RKO (cell line): Measurements from ENCODE around the gene TRIM71.
"Not testable (repeated sequence)": the region's sequence is repeated elsewhere in the genome, so short reads cannot be mapped to it uniquely, and the experiment has no call there.

Source experiments
- DNase-seq: peaks from one replicate; pipeline ENCODE4 v3.0.0-alpha.2; 2016; ENCODE audit warnings: low spot score

The TRIM71 gene

GRCh38 chr3:32890420-32891276, 72.9 kb downstream of the TRIM71 start:
- DNase-seq, result no peak

DNA sequence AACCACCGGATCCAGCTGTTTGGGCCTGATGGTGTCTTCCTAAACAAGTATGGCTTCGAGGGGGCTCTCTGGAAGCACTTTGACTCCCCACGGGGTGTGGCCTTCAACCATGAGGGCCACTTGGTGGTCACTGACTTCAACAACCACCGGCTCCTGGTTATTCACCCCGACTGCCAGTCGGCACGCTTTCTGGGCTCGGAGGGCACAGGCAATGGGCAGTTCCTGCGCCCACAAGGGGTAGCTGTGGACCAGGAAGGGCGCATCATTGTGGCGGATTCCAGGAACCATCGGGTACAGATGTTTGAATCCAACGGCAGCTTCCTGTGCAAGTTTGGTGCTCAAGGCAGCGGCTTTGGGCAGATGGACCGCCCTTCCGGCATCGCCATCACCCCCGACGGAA, 73.6 kb downstream of the TRIM71 start:
- DNase-seq, result no peak

DNA sequence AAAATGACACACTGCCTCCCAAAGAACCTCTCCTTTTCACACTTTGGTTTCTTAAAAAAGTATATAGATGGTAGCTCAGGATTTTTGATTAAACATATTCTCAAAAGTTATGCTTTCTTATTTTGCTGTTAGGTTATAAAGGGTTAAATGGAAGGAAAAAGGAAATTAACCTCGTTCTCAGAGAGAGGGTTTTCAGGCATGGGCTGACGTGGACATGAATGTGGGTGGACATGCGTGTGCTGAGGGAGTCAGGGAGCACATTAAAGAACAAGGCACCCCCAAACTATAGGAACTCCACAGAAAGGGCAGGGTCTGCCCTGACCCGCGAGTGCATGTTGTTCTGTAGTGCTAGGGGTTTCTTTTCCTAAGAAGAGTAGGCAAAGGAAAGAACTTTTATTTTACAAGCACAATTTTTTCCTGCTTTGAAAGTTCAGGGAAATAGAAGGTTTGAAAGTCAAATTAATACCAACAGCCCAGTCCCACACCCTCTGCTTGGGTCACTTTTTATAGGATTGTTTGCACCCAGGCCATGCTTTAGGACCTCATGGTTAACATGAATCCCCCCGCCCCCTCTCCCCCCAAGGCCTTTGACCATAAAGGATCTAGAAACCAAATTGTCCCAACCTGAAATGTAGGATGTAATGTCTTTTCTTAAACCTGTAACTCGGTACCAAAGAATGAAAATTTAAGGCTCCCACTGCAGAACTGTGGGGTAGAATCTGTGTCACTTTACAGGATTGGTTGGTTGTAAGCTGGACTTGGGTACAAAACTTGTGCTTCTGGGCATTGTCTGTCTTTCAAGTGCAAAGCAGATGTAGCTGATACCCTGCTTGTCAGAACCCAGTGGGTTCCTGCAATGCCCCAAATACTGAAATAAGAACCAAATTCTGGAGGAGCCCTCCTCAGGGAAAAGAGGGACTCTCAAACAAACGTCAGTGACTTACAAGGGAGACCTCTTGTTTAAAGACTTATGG, 75.1 kb downstream of the TRIM71 start:
- no peak for DNase-seq

- DNase-seq, result no peak
Observed at GRCh38 chr3:32894977-32895376, 77.2 kb downstream of the TRIM71 start.

- DNase-seq, result no peak
Observed at GRCh38 chr3:32895701-32896100, 77.9 kb downstream of the TRIM71 start.

- DNase-seq, result no peak
Observed at GRCh38 chr3:32896143-32896542, 78.3 kb downstream of the TRIM71 start.

DNA sequence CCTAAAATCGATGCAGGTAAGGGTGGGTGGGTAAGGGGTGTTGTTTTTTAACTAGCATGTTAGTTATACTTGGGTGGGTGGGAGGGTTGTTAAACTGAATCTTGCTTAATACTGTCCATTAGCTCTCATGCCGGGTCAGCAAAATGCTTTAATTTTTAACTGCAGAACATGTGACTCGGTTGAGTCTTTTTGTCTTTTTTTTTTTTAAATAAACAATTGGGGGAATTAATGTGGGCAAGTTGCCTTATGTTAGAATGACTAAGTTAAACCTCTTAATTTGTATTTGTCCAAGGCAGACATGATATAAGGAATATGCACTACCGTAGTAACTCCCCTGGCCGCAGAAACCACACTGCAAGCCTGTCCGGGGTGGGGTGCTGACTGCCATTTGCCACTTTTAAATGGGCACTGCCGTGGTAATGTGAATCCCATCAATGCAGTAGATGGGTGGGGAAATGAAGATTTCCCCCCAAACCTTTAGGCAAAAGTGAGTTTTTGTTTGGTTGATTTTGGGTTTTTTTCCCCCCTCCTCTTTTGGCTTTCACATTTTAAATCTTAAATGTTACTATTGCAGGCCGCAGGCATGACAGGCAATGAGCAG, 79.3 kb downstream of the TRIM71 start:
- DNase-seq, result no peak

DNA sequence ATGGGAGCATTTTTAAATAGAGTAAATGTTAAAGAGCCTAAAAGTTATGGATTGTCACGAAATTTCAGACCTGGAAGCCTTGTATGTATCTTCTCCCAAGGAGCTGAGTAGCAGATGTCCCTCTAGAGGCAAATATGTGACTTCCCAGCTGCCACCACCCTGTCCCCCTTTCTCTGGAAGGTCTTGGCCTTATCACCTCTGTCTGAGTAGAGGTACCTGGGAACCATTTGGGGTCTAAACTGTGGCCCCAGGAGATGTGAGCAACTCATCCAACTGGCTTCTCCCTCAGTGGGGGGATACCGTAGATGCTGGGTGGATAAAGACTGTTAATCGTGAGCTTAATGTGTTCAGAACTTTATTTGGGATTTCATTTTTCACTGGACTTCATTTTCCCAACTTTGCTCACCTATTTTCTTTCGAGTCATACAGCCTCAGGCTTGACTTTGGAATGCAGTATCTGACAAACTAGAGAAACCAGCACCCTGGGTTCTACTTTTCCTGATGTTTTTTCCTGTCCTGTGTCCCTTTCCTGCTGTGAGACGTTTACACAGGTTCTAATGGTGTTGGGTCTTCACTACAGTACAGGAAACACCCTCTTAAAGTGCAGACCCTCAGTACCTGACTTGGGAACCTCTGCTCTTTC, 80.3 kb downstream of the TRIM71 start:
- DNase-seq, result no peak

DNA sequence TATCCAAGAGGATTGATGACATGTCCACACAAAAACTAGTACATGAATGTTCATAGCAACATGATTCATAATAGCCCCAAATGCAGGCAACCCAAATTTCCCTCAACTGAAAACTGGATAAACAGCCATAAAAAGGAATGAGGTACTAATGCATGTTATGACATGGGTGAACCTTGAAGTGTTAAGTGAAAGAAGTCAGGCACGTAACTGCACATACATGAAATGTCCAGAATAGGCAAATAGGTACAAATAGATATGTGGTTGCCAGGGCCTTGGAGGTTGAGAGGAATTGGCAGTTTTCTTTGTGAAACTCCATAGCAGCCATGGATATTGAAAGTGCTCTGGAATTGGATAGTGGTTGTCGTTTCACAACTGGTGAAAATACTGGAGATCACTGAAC, 81.5 kb downstream of the TRIM71 start:
- no peak for DNase-seq

DNA sequence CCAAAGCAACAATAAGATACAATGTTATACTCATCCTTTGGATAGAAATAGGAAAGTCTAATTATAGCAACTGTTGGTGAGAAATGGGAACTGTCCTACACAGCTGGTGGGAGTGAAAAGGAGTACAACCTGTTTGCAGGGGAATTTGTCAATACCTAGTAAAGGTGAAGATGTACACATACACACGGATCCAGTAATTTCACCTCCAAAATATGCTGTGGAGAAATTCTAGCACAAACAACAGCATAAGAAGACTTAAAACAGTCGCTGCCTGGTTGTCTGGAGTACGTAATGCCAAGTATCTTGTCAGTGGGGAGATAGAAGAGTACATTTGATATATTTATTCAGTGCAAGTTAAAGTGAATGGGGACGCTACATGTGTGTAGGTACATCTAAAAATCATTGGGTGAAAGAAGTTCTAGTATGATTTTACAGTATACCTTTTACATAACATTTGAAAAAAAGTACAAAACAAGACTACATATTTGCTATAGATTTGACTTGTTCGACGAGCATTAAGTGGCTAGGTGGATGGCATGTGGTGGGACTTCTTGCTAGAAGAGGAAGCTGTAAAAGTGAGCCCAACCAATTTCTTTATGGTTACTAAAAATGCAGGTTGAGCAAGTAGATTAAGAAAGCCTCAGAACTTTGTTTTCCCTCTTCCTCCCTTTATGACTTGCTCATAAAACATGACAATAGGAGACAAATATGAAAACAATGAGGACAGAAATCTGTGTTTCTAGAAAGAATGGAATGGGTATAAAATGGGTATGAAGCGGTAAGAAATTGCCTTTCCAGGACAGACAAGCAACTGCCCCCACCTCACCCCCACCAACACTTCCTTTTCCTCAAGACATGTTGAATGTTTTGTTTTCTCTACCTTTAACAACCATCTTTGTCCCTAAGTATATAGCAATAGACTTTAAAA, 83.5 kb downstream of the TRIM71 start:
- DNase-seq, result no peak

DNA sequence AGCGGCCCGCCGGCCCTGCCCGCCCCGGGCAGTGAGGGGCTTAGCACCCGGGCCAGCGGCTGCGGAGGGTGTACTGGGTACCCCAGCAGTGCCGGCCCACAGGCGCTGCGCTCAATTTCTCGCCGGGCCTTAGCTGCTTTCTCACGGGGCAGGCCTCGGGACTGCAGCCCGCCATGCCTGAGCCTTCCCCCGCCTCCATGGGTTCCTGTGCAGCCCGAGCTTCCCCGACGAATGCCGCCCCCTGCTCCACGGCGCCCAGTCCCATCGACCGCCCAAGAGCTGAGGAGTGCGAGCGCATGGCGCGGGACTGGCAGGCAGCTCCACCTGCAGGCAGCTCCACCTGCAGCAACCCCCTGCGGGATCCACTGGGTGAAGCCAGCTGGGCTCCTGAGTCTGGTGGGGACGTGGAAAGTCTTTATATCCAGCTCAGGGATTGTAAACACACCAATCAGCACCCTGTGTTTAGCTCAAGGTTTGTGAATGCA, 85.1 kb downstream of the TRIM71 start:
- not testable (repeated sequence) for DNase-seq

- DNase-seq, result no peak
Observed at GRCh38 chr3:32903953-32904352, 86.2 kb downstream of the TRIM71 start.

- DNase-seq, result no peak
Observed at GRCh38 chr3:32909999-32910398, 92.2 kb downstream of the TRIM71 start.

- DNase-seq, result no peak
Observed at GRCh38 chr3:32910954-32911353, 93.2 kb downstream of the TRIM71 start.

DNA sequence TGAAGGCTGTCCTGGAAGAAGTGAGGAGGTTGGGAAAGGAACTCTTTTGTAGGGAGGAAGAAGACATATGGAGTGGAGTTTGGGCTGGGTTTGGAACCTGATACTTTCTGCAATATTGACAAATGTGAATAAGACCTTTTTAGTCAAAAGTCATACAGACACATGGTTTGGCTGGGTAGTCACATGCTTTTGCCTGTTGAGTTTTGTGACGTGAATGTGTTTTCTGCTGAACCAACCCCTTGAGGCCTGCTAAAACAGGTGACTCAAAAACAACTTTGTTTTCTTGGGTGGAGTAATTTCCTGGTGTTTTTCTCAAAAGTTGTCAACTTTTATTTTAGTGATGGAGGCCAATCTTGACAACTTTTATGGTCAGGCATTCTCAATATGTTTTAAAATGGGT, 94.2 kb downstream of the TRIM71 start:
- DNase-seq, result no peak

DNA sequence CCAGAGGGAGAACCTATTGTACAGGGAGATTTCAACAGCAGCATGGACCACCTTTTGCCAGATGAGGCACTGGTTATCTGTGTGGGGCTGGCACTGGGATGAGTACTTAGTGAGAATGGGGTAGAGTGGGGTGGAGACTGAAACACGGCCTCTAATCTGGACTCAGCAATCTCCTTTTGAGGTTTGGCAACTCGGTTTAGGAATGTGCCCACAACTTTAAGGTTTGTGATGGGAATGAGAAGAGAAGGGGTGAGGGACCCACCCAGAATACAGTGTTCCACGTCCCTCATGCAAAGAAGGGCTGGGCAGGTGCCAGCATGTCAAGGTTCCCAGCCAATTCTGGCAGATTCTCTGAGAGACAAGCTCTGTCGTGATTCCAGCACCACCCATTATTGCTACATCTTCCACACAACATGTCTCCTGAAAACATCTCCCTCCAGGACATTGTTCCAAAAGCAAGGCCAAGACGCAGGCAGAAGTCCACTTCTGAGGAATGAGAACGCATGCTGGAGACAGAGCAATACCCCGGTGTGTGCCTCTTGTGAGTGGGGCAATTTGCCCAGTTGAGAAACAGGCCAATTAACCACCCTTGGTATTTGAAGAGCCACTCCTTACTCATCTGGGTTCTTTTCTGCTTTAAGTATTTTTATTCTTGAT, 96.1 kb downstream of the TRIM71 start:
- no peak for DNase-seq

DNA sequence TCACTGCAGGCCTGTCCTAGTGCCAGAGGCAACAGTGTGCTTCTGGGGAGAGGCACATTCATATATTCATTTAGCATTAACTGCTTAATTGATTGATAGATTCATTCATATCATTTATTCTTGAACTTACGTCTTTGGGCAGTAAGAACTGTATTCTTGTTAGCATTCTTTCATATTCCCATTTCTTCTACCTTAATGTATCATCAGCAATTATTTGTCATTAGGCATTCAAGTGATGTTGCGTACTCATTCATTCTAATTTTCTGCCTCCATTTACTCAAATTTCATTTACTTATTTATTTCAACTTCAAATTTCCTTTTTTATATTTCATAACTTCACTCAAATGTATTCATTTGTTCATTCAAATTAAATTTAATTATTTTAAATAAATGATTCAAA, 102.1 kb downstream of the TRIM71 start:
- DNase-seq, result no peak

DNA sequence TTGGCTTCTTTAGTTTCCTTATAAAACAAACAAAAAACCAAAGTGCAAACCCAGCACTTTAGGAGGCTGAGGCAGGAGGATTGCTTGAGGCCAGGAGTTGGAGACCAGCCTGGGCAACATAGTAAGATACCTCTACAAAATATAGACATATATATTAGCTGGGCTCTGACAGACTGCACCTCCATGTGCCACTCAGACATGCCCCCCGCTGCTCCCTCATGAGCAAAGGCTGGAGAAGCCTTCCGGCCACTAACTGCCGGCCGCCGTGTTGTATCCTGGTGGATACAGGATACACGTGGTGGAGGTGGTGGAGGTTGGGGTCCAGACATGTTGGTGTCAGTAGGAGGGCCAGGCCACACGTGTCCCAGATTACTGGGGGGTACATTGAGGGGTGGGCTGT, 104.3 kb downstream of the TRIM71 start:
- no peak for DNase-seq

- DNase-seq, result no peak
Observed at GRCh38 chr3:32930161-32930560, 112.4 kb downstream of the TRIM71 start.

GRCh38 chr3:32931273-32931672, 113.5 kb downstream of the TRIM71 start:
- not testable (repeated sequence) for DNase-seq
